ENCODE results near the gene PEX10.

The PEX10 gene

DNA sequence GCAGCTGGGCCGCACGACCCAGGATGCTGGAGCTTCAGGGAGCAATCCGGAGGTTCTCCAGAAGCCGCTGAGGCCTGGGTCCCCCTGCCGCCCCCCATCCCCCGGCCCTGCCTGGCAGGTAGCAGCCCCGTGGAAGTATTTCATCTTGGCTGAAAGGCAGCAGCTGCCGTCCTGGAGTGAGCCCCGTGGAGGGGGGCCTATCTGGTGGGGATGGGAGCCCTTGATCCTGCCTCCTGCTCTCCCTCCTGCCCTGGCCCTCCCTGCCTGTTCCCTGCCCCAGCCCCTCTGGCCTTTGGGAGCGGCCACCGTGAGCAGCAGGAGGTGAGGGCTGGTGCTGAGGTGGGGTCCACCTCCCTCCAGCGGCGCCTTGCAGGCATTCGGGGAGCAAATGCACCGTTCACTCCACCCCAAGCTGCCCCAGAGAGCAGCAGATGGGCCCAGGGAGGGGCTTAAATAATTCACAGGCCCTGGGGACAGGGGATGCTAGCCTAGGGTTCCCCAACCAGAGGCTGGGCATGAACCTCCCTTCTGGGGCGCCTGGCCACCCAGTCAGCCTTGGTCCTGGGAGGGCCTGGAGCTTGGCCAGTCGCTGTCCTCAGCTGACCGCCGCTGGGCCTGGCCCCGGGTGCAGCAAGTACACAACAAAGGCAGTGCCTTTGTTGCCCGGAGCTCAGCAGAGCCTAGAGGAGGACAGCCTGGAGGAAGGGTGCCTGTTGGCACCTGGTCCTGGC lies 40.0 kb upstream of the PEX10 start:
- peaks cover 24 to 49% (median 40%) of the 10 kb centered on the region in 5 donors for H3K27me3 ChIP-seq (ENCODE audit: control insufficient read depth in 5 of 5, insufficient read depth in 4 of 5, low read length in 5 of 5)
- H3K9ac ChIP-seq (ENCODE audit: low read length in 5 of 5) = no peak overlapping the region

GRCh38 chr1:2451741-2452140 lies 39.4 kb upstream of the PEX10 start:
- no peaks in the 10 kb centered on the region for H3K4me1 ChIP-seq (ENCODE audit: control insufficient read depth in 5 of 5, insufficient read depth in 5 of 5, low read length in 5 of 5)
- H3K36me3 ChIP-seq (ENCODE audit: control insufficient read depth in 5 of 5, insufficient read depth in 5 of 5, low read length in 5 of 5) = no peaks in the 10 kb centered on the region
- H3K27me3 ChIP-seq (ENCODE audit: control insufficient read depth in 5 of 5, insufficient read depth in 4 of 5, low read length in 5 of 5) = peaks cover 24 to 54% (median 38%) of the 10 kb centered on the region in 5 donors
- H3K9me3 ChIP-seq (ENCODE audit: control insufficient read depth in 5 of 5, low read length in 5 of 5) = no peaks in the 10 kb centered on the region
- no peak overlapping the region for H3K9ac ChIP-seq (ENCODE audit: low read length in 5 of 5)
- no peak overlapping the region for H3K27ac ChIP-seq (ENCODE audit: low read depth, low read length)
- no peak overlapping the region for H3K4me3 ChIP-seq (ENCODE audit: low read depth in 1 of 5, low read length in 5 of 5)

More for the DNA sequence above, 40.0 kb upstream of the PEX10 start:
- Histone ChIP-seq H3K36me3 (ENCODE audit: control insufficient read depth in 5 of 5, insufficient read depth in 5 of 5, low read length in 5 of 5) (no peaks in the 10 kb centered on the region), H3K4me1 (ENCODE audit: control insufficient read depth in 5 of 5, insufficient read depth in 5 of 5, low read length in 5 of 5) (no peaks in the 10 kb centered on the region), H3K27ac (ENCODE audit: low read depth, low read length) (no peak overlapping the region), H3K9me3 (ENCODE audit: control insufficient read depth in 5 of 5, low read length in 5 of 5) (no peaks in the 10 kb centered on the region), H3K4me3 (ENCODE audit: low read depth in 1 of 5, low read length in 5 of 5) (no peak overlapping the region)

DNA sequence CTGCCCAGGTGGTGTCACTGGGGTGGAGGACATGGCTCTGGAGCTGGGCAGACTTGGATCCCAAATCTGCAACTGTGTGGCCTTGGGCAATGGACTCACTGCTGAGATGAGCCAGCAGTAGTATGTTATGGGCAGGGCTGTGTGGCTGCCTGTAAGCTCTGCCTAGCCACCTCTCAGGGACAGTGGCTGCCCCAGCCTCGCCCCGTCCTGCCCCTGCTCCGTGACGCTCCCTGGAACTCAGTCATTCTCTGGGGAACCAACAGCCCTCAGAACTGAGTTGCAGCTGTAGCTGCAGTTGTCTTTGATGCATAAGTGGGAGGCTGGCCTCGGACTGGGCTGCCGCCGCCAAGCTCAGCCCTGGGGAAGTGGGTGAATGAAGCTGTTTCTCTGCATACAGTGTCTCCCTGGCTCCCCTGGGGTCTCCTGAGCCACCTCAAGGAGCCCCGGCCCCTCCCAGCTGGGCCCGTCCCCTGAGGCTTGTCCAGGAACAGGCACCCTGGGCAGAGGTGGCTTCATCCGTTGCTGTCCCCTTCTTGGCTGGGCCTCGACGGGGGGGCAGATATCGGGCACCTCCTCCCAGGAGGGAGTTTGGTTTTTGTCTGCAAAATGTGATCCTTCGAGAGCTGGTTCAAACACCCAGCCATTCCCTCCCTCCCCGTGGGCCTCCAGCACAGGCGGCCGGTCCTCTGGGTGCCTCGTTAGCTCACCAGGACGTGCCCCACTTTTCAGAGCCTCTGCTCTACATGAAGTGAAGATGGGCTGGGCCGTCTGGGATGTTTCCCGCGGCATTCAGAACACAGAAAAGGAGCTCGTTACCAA lies 37.5 kb upstream of the PEX10 start:
- Histone ChIP-seq H3K9me3 (ENCODE audit: control insufficient read depth in 5 of 5, low read length in 5 of 5) (no peaks in the 10 kb centered on the region), H3K27ac (ENCODE audit: low read depth, low read length) (no peak overlapping the region), H3K4me1 (ENCODE audit: control insufficient read depth in 5 of 5, insufficient read depth in 5 of 5, low read length in 5 of 5) (no peaks in the 10 kb centered on the region), H3K27me3 (ENCODE audit: control insufficient read depth in 5 of 5, insufficient read depth in 4 of 5, low read length in 5 of 5) (peaks cover 30 to 51% (median 36%) of the 10 kb centered on the region in 5 donors), H3K4me3 (ENCODE audit: low read depth in 1 of 5, low read length in 5 of 5) (no peak overlapping the region), H3K9ac (ENCODE audit: low read length in 5 of 5) (no peak overlapping the region), H3K36me3 (ENCODE audit: control insufficient read depth in 5 of 5, insufficient read depth in 5 of 5, low read length in 5 of 5) (no peaks in the 10 kb centered on the region)

DNA sequence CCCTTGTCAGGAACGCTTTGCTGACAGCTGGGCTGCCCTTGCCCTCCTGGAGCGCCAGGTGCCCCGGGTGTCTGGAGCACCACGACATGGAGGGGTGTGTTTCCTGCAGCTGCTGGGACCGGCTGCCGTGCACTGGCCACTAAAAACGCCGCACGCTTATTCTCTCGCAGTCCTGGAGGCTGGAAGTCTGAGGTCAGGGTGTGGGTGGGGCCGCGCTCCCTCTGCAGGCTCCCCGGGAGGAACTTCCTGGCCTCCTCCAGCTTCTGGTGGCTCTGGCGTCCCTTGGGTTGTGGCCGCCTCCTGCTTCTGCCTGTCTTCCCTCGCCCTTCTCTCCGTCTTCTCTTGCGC lies 35.7 kb upstream of the PEX10 start:
- no peak overlapping the region for H3K9ac ChIP-seq (ENCODE audit: low read length in 5 of 5)

DNA sequence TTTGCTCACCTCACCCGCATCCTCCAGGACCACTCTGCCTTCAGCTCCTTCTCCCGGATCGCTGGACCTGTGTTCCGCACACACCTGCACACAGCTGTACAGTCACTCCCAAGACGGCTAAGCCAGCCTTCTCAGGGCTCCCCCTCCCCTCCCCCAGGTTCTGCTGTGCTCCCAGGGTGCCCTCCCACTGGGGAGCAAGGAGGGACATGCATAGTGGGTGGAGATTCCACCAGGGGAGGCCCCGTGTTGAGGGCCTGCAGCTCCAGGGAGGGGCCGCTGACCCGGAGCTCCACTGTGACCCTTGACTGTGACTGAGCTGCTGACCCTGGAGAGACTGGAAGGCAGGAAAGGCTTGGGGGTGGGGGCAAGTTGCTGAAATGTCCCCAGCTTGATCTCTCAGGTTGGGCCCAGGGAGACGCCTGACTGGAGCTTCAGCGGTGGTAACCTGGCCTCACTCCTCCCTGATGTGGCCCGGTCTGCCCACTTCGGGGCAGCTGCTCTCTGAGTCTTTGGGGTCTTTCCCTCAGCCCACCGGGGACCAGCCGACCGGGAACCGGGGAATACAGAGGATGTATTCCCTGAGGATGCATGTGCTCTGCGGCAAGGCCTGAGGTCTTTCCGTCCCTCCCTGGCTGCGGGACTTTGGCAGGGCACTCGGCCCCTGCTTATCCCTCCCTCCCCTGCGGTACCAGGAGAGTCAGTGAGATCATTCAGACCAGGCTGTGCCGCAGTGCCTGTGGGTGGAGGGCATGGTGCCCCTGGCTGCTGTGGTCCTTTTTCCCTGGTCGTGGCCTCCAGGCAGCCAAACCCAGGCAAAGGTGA lies 35.1 kb upstream of the PEX10 start:
- no peaks in the 10 kb centered on the region for H3K9me3 ChIP-seq (ENCODE audit: control insufficient read depth in 5 of 5, low read length in 5 of 5)
- no peaks in the 10 kb centered on the region for H3K36me3 ChIP-seq (ENCODE audit: control insufficient read depth in 5 of 5, insufficient read depth in 5 of 5, low read length in 5 of 5)
- H3K27me3 ChIP-seq (ENCODE audit: control insufficient read depth in 5 of 5, insufficient read depth in 4 of 5, low read length in 5 of 5) = peaks cover 25 to 55% (median 39%) of the 10 kb centered on the region in 5 donors
- no peaks in the 10 kb centered on the region for H3K4me1 ChIP-seq (ENCODE audit: control insufficient read depth in 5 of 5, insufficient read depth in 5 of 5, low read length in 5 of 5)
- no peak overlapping the region for H3K4me3 ChIP-seq (ENCODE audit: low read depth in 1 of 5, low read length in 5 of 5)
- H3K27ac ChIP-seq (ENCODE audit: low read depth, low read length) = no peak overlapping the region
- no peak overlapping the region for H3K9ac ChIP-seq (ENCODE audit: low read length in 5 of 5)

More for the DNA sequence above, 35.7 kb upstream of the PEX10 start:
- H3K4me3 ChIP-seq (ENCODE audit: low read depth in 1 of 5, low read length in 5 of 5) = no peak overlapping the region
- no peak overlapping the region for H3K27ac ChIP-seq (ENCODE audit: low read depth, low read length)
- no peaks in the 10 kb centered on the region for H3K36me3 ChIP-seq (ENCODE audit: control insufficient read depth in 5 of 5, insufficient read depth in 5 of 5, low read length in 5 of 5)
- no peaks in the 10 kb centered on the region for H3K9me3 ChIP-seq (ENCODE audit: control insufficient read depth in 5 of 5, low read length in 5 of 5)
- H3K27me3 ChIP-seq (ENCODE audit: control insufficient read depth in 5 of 5, insufficient read depth in 4 of 5, low read length in 5 of 5) = peaks cover 23 to 53% (median 35%) of the 10 kb centered on the region in 5 donors
- H3K4me1 ChIP-seq (ENCODE audit: control insufficient read depth in 5 of 5, insufficient read depth in 5 of 5, low read length in 5 of 5) = no peaks in the 10 kb centered on the region

DNA sequence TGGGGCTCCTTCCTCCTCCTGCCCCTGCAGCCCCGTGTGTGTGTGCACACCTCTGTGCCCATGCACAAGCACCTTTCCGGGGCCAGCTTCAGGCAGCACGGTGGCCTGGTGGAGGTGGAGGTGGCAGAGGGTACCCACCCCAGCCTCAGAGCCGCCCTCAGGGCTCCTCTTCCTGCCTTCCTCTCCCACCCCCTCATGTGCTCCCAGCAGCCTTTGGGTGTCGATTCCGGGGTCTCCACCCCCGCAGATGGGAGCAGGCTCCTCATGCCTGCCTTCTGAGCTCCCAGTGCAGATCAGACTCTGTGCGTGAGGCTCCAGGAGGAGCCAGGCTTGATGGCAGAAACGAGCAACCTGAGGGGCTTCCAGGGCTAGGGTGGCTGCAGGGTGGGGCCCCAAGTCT lies 34.5 kb upstream of the PEX10 start:
- H3K36me3 ChIP-seq (ENCODE audit: control insufficient read depth in 5 of 5, insufficient read depth in 5 of 5, low read length in 5 of 5) = no peaks in the 10 kb centered on the region
- H3K27me3 ChIP-seq (ENCODE audit: control insufficient read depth in 5 of 5, insufficient read depth in 4 of 5, low read length in 5 of 5) = peaks cover 25 to 55% (median 45%) of the 10 kb centered on the region in 5 donors
- H3K9ac ChIP-seq (ENCODE audit: low read length in 5 of 5) = no peak overlapping the region
- no peak overlapping the region for H3K27ac ChIP-seq (ENCODE audit: low read depth, low read length)
- H3K4me3 ChIP-seq (ENCODE audit: low read depth in 1 of 5, low read length in 5 of 5) = no peak overlapping the region
- no peaks in the 10 kb centered on the region for H3K9me3 ChIP-seq (ENCODE audit: control insufficient read depth in 5 of 5, low read length in 5 of 5)
- H3K4me1 ChIP-seq (ENCODE audit: control insufficient read depth in 5 of 5, insufficient read depth in 5 of 5, low read length in 5 of 5) = no peaks in the 10 kb centered on the region

DNA sequence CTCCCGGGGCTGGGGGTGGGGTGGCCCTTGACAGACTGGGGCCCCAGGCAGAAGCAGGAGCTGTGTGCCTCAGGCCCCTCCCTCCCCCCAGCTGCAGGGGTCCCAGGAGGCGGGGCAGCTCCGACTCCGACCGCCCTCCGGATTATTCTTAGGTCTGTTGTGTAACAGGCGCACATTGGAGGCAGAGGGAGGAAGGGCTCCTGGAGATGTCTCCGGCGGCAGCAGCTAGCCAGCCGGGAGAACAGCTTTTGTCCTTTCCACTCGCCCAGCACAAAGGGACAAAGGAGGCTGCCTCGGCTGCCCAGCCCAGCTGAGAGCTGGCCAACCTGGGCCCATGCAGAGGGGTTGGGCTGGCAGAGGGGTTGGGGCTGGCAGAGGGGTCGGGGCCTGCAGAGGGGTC lies 34.0 kb upstream of the PEX10 start:
- Histone ChIP-seq H3K4me1 (ENCODE audit: control insufficient read depth in 5 of 5, insufficient read depth in 5 of 5, low read length in 5 of 5) (no peaks in the 10 kb centered on the region), H3K9ac (ENCODE audit: low read length in 5 of 5) (no peak overlapping the region), H3K27me3 (ENCODE audit: control insufficient read depth in 5 of 5, insufficient read depth in 4 of 5, low read length in 5 of 5) (peaks cover 25 to 59% (median 50%) of the 10 kb centered on the region in 5 donors), H3K9me3 (ENCODE audit: control insufficient read depth in 5 of 5, low read length in 5 of 5) (no peaks in the 10 kb centered on the region), H3K4me3 (ENCODE audit: low read depth in 1 of 5, low read length in 5 of 5) (no peak overlapping the region), H3K36me3 (ENCODE audit: control insufficient read depth in 5 of 5, insufficient read depth in 5 of 5, low read length in 5 of 5) (no peaks in the 10 kb centered on the region), H3K27ac (ENCODE audit: low read depth, low read length) (no peak overlapping the region)

- Histone ChIP-seq H3K36me3 (ENCODE audit: control insufficient read depth in 5 of 5, insufficient read depth in 5 of 5, low read length in 5 of 5) (no peaks in the 10 kb centered on the region), H3K4me1 (ENCODE audit: control insufficient read depth in 5 of 5, insufficient read depth in 5 of 5, low read length in 5 of 5) (no peaks in the 10 kb centered on the region), H3K27ac (ENCODE audit: low read depth, low read length) (no peak overlapping the region), H3K9me3 (ENCODE audit: control insufficient read depth in 5 of 5, low read length in 5 of 5) (no peaks in the 10 kb centered on the region), H3K9ac (ENCODE audit: low read length in 5 of 5) (no peak overlapping the region), H3K27me3 (ENCODE audit: control insufficient read depth in 5 of 5, insufficient read depth in 4 of 5, low read length in 5 of 5) (peaks cover 25 to 59% (median 46%) of the 10 kb centered on the region in 5 donors), H3K4me3 (ENCODE audit: low read depth in 1 of 5, low read length in 5 of 5) (no peak overlapping the region)
Observed at GRCh38 chr1:2445823-2446215, 33.5 kb upstream of the PEX10 start.

- H3K9me3 ChIP-seq (ENCODE audit: control insufficient read depth in 5 of 5, low read length in 5 of 5) = no peaks in the 10 kb centered on the region
- no peaks in the 10 kb centered on the region for H3K36me3 ChIP-seq (ENCODE audit: control insufficient read depth in 5 of 5, insufficient read depth in 5 of 5, low read length in 5 of 5)
- H3K4me1 ChIP-seq (ENCODE audit: control insufficient read depth in 5 of 5, insufficient read depth in 5 of 5, low read length in 5 of 5) = no peaks in the 10 kb centered on the region
- no peak overlapping the region for H3K27ac ChIP-seq (ENCODE audit: low read depth, low read length)
- no peak overlapping the region for H3K4me3 ChIP-seq (ENCODE audit: low read depth in 1 of 5, low read length in 5 of 5)
- no peak overlapping the region for H3K9ac ChIP-seq (ENCODE audit: low read length in 5 of 5)
- H3K27me3 ChIP-seq (ENCODE audit: control insufficient read depth in 5 of 5, insufficient read depth in 4 of 5, low read length in 5 of 5) = peaks cover 25 to 57% (median 44%) of the 10 kb centered on the region in 5 donors
Observed at GRCh38 chr1:2445162-2445822, 32.9 kb upstream of the PEX10 start.
